NCI-H128 (cell line): Measurements from ENCODE around the gene TCF25.

Experiments
- DNase-seq: peaks from one replicate; lab custom pipeline; 2025; ENCODE audit not compliant: unreplicated experiment; lab: John Stamatoyannopoulos, UW

TCF25 gene

GRCh38 chr16:89844739-89845339 is 28.6 kb upstream of the TCF25 start:
- no peak for DNase-seq

- DNase-seq = no peak
Observed at GRCh38 chr16:89845417-89845816, 28.0 kb upstream of the TCF25 start.

GRCh38 chr16:89847051-89847939 is 26.1 kb upstream of the TCF25 start:
- DNase-seq = no peak

- DNase-seq = no peak
Observed at GRCh38 chr16:89847940-89848297, 25.5 kb upstream of the TCF25 start.

- DNase-seq = no peak
Observed at GRCh38 chr16:89848974-89849373, 24.4 kb upstream of the TCF25 start.

GRCh38 chr16:89853306-89853993 is 19.9 kb upstream of the TCF25 start:
- DNase-seq = no peak

- DNase-seq = no peak
Observed at GRCh38 chr16:89855301-89855945, 18.0 kb upstream of the TCF25 start.

- no peak for DNase-seq
Observed at GRCh38 chr16:89855986-89856385, 17.4 kb upstream of the TCF25 start.

GRCh38 chr16:89858973-89859614 is 14.3 kb upstream of the TCF25 start:
- no peak for DNase-seq

- no peak for DNase-seq
Observed at GRCh38 chr16:89859615-89860007, 13.8 kb upstream of the TCF25 start.

- DNase-seq = peak; percentile 11
Observed at GRCh38 chr16:89860747-89861304, 12.6 kb upstream of the TCF25 start.

GRCh38 chr16:89861648-89862047 is 11.7 kb upstream of the TCF25 start:
- DNase-seq = no peak

- DNase-seq = no peak
Observed at GRCh38 chr16:89862732-89863131, 10.7 kb upstream of the TCF25 start.

GRCh38 chr16:89863741-89864526 is 9.5 kb upstream of the TCF25 start:
- DNase-seq = no peak

GRCh38 chr16:89864527-89864820 is 8.9 kb upstream of the TCF25 start:
- no peak for DNase-seq

GRCh38 chr16:89867918-89868317 is 5.5 kb upstream of the TCF25 start:
- no peak for DNase-seq

GRCh38 chr16:89869911-89870310 is 3.5 kb upstream of the TCF25 start:
- DNase-seq = no peak

GRCh38 chr16:89870440-89870839 is 3.0 kb upstream of the TCF25 start:
- DNase-seq = no peak

- DNase-seq = no peak
Observed at GRCh38 chr16:89871895-89872294, 1.5 kb upstream of the TCF25 start.
